Measurements from ENCODE around the gene MYOZ1. TPM values are rescaled to one million over a fixed set of nuclear protein-coding genes. Genes with fewer than 3 reads are reported as not detected.

Gene MYOZ1
- total RNA-seq, 4 donors from 2014 or later = 560 to 1,364 (median 992) TPM

DNA sequence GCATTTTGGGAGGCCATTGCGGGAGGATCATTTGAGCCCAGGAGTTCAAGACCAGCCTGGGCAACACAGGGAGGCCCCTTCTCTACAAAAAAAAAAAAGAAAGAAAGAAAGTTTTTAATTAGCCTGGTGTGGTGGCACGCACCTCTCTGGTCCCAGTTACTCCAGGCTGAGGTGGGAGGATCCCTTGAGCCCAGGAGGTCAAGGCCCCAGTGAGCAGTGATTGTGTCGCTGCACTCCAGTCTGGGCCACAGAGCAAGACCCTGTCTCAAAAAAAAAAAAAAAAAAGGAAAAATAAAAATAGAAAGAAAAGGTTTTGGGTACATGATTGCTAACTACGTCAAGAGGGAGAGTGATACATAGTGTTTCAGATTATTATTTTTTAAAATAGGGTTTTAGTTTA lies 48.2 kb downstream of the MYOZ1 start:
- intact Hi-C loops (cut with DNase I; ENCODE audit: low total_unique reads) = no loop called here

DNA sequence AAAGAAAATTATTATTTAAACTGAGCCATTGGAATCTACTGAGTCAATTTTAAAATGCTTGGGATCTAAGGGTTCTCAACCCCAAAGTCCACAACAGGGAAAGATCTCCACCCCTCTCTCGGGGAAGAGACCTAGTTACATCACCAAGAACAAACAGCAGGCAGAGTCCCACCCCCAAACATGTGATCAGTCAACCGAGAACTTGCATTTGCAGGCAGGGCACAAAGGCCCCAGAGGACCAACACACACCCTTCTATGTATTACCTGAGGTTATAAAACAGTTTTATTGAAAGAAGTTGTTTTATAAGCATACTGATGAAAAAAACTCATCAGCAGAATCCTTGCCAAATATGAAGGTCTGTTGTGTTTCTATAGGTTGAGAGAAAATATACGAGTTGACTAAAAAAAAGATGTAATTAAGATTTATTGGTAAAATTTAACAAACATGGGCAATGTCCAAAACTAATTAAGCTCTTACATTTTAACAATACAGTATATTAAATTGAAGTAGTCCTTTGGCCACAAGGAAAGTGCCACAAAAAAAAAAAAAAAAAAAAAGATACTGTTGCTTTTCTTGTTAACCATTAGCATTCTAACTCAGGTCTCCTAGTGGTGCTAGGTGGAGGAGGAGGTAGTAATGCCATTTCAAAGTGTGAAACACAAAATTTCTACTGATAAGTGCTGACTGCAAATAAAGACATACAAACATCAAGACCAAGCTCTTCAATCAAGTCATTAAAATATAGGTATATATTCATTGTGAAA lies 49.2 kb downstream of the MYOZ1 start:
- intact Hi-C loops (cut with DNase I; ENCODE audit: low total_unique reads) (no loop called here), in situ Hi-C loops (cut with MboI; ENCODE audit: low sequenced_read_pairs in 4 of 4) (no loop called here)
- DNase-seq (peak; percentile 34 to 63), ATAC-seq (peak; percentile 80 to 92)
- H3K27me3 ChIP-seq = no peaks in the 10 kb centered on the region
- H3K36me3 ChIP-seq = no peaks in the 10 kb centered on the region
- no peaks in the 10 kb centered on the region for H3K9me3 ChIP-seq
- H3K27ac ChIP-seq = peak overlapping the region; percentile 58 to 77 (median 70)
- H3K4me3 ChIP-seq = peak overlapping the region in 3 of 4 donors; percentile 7 to 20 (median 18)
- peaks cover 18 to 27% of the 10 kb centered on the region in 2 donors for H3K4me1 ChIP-seq
- TF ChIP-seq, protein P1, sequence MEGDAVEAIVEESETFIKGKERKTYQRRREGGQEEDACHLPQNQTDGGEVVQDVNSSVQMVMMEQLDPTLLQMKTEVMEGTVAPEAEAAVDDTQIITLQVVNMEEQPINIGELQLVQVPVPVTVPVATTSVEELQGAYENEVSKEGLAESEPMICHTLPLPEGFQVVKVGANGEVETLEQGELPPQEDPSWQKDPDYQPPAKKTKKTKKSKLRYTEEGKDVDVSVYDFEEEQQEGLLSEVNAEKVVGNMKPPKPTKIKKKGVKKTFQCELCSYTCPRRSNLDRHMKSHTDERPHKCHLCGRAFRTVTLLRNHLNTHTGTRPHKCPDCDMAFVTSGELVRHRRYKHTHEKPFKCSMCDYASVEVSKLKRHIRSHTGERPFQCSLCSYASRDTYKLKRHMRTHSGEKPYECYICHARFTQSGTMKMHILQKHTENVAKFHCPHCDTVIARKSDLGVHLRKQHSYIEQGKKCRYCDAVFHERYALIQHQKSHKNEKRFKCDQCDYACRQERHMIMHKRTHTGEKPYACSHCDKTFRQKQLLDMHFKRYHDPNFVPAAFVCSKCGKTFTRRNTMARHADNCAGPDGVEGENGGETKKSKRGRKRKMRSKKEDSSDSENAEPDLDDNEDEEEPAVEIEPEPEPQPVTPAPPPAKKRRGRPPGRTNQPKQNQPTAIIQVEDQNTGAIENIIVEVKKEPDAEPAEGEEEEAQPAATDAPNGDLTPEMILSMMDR (IDR thresholded peaks at IDR 0.05 in 4 of 5, conservative IDR thresholded peaks at IDR 0.05 in 1 of 5) = no peak
- peak in 1 of 2 donors; percentile 17 for TF ChIP-seq POLR2A (IDR thresholded peaks at IDR 0.05)

More for the DNA sequence above, 48.2 kb downstream of the MYOZ1 start:
- in situ Hi-C loops (cut with MboI; ENCODE audit: low sequenced_read_pairs in 4 of 4) = no loop called here
- H3K27me3 ChIP-seq = no peaks in the 10 kb centered on the region
- no peaks in the 10 kb centered on the region for H3K9me3 ChIP-seq
- H3K4me1 ChIP-seq = peaks cover 18 to 26% of the 10 kb centered on the region in 2 donors
- peak overlapping the region in 1 of 4 donors; percentile 77 for H3K27ac ChIP-seq
- H3K36me3 ChIP-seq = no peaks in the 10 kb centered on the region
- ATAC-seq (no peak), DNase-seq (no peak)
- TF ChIP-seq POLR2A (IDR thresholded peaks at IDR 0.05) = no peak
- TF ChIP-seq, protein P1 (IDR thresholded peaks at IDR 0.05 in 4 of 5, conservative IDR thresholded peaks at IDR 0.05 in 1 of 5) = no peak
- no peak overlapping the region for H3K4me3 ChIP-seq

DNA sequence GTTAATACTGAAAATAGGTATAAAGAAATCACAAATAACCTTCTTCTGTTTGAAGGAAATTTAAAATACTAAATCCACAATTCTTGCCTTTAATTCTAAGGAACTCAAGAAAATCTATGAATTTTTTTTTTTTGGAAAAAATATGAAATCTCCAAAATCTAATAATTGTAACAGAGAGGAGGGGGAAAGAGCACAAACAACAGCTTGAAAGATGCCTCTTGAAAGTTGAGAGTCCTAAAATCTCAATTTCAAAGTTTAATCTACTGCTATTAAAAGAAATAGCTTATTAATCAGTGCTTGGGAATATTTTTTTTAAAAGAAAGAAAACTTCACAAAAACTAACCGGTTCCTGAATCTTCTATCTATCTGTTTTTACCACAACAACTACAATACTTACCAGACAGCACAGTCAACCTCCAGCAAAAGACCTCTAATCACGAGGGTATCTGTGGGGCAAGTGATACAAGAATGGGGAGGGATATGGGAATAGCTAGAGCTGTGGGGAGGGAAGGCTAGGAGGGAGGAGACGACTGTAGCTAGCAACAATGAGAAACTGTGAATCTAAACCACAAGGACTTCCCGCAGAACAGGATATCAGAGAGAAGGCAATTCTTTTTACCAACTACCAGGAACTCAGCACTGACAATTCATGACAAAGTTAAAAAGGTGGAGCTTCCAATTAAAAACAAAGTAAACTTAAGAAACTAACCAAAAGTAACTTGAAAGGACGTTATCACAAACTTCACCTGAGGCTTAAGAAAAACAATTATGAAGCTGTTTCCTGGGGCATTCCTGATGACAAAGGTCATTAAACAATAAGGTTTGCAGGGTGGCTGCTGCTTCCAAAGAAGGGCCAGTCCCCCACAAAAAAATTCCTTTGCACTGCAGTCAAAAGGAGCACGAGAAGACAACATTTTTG lies 50.1 kb downstream of the MYOZ1 start, which contains the start of gene USP54:
USP54 (minus strand) TSS at position 462 of the 919 bp plus-strand sequence. CDS start 15,684 bp downstream, outside the sequence.
- Histone ChIP-seq H3K4me3 (peak within 1 kb of the TSS in 3 of 4 donors; percentile 7 to 20 (median 18)), H3K27ac (peak within 1 kb of the TSS; percentile 58 to 77 (median 70)), H3K9me3 (no peaks in the 10 kb centered on the region), H3K27me3 (no peaks in the 10 kb centered on the region), H3K4me1 (peaks cover 28 to 37% of the 10 kb centered on the region in 2 donors), H3K36me3 (no peaks in the 10 kb centered on the region)
- DNase-seq (no peak), ATAC-seq (peak; percentile 28 to 43)
- intact Hi-C loops (cut with DNase I; ENCODE audit: low total_unique reads) (no loop called here), in situ Hi-C loops (cut with MboI; ENCODE audit: low sequenced_read_pairs in 4 of 4) (no loop called here)
- TF ChIP-seq, protein P1 (IDR thresholded peaks at IDR 0.05 in 4 of 5, conservative IDR thresholded peaks at IDR 0.05 in 1 of 5) = no peak
- no peak for TF ChIP-seq POLR2A (IDR thresholded peaks at IDR 0.05)

DNA sequence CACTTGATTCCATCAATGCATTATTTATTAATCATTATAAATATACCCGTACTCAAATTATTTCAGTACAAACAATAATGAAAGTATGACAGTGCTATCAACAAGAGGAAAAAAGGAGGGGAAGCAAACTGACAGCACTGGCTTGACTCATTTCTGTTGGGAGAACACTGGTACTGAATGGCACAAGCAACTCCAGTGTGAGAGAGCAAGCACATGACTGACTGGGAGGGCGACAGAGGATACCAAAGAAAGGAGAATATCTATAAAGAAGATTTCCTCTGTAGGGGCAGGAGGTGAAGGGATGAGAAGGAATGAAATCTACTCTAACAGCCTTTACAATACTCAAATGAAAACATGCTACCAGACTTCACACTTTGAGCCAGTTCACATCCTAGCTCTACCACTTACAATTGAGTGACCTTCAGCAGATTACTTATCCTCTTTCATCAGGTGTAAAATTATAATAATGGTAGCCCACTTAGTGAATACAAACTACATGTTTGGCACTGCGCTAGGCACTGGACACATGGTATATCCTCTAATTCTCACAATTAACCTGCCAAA lies 51.6 kb downstream of the MYOZ1 start:
- TF ChIP-seq POLR2A (IDR thresholded peaks at IDR 0.05) = no peak
- TF ChIP-seq, protein P1 (IDR thresholded peaks at IDR 0.05 in 4 of 5, conservative IDR thresholded peaks at IDR 0.05 in 1 of 5) = no peak
- ATAC-seq (no peak), DNase-seq (no peak)
- intact Hi-C loops (cut with DNase I; ENCODE audit: low total_unique reads) = no loop called here
- Histone ChIP-seq H3K27me3 (no peaks in the 10 kb centered on the region), H3K27ac (peak overlapping the region; percentile 3 to 77 (median 52)), H3K4me3 (no peak overlapping the region), H3K36me3 (no peaks in the 10 kb centered on the region), H3K9me3 (no peaks in the 10 kb centered on the region), H3K4me1 (peaks cover 34 to 45% of the 10 kb centered on the region in 2 donors)
- in situ Hi-C loops (cut with MboI; ENCODE audit: low sequenced_read_pairs in 4 of 4) = no loop called here
